ENCODE measurements around the gene NEIL1.
"Not testable (repeated sequence)": the region's sequence is repeated elsewhere in the genome, so short reads cannot be mapped to it uniquely, and the experiment has no call there.

The NEIL1 gene

GRCh38 chr15:75348034-75348561 is 1.3 kb downstream of the NEIL1 start:
- H3K36me3 ChIP-seq (ENCODE audit: control insufficient read depth in 5 of 5, insufficient read depth in 5 of 5, low read length in 5 of 5), result peaks cover 0 to 4% (median 0%) of the 10 kb centered on the region in 5 donors
- no peak overlapping the region for H3K27ac ChIP-seq (ENCODE audit: low read depth, low read length)
- H3K27me3 ChIP-seq (ENCODE audit: control insufficient read depth in 5 of 5, insufficient read depth in 4 of 5, low read length in 5 of 5), result no peaks in the 10 kb centered on the region
- H3K4me1 ChIP-seq (ENCODE audit: control insufficient read depth in 5 of 5, insufficient read depth in 5 of 5, low read length in 5 of 5), result peaks cover 1 to 45% (median 37%) of the 10 kb centered on the region in 5 donors
- H3K9ac ChIP-seq (ENCODE audit: low read length in 5 of 5), result peak overlapping the region in 4 of 5 donors; percentile 80 to 86 (median 83)
- no peaks in the 10 kb centered on the region for H3K9me3 ChIP-seq (ENCODE audit: control insufficient read depth in 5 of 5, low read length in 5 of 5)
- H3K4me3 ChIP-seq (ENCODE audit: low read depth in 1 of 5, low read length in 5 of 5), result peak overlapping the region; percentile 79 to 98 (median 91)

DNA sequence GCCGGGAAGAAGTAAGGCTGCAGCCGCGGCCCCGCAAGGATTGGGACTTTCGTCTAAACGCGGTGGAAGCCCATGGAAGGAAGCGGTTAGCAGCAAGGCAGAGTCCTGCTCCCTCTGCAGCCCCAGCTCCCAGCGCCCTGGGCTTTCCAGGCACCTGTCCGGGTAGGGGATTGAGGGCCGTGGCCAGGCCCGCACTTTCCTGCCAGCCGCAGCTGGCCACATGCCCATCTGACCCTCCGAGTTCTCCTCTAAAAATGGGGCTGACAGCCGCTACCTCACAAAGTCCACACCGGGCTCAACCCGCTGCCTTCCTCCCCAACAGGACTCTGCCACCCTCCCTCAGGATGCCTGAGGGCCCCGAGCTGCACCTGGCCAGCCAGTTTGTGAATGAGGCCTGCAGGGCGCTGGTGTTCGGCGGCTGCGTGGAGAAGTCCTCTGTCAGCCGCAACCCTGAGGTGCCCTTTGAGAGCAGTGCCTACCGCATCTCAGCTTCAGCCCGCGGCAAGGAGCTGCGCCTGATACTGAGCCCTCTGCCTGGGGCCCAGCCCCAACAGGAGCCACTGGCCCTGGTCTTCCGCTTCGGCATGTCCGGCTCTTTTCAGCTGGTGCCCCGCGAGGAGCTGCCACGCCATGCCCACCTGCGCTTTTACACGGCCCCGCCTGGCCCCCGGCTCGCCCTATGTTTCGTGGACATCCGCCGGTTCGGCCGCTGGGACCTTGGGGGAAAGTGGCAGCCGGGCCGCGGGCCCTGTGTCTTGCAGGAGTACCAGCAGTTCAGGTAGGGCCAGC is 1.9 kb downstream of the NEIL1 start:
- Histone ChIP-seq H3K4me3 (ENCODE audit: low read depth in 1 of 5, low read length in 5 of 5) (peak overlapping the region; percentile 79 to 98 (median 91)), H3K4me1 (ENCODE audit: control insufficient read depth in 5 of 5, insufficient read depth in 5 of 5, low read length in 5 of 5) (peaks cover 1 to 42% (median 37%) of the 10 kb centered on the region in 5 donors), H3K27ac (ENCODE audit: low read depth, low read length) (no peak overlapping the region), H3K36me3 (ENCODE audit: control insufficient read depth in 5 of 5, insufficient read depth in 5 of 5, low read length in 5 of 5) (peaks cover 0 to 8% (median 2%) of the 10 kb centered on the region in 5 donors), H3K9me3 (ENCODE audit: control insufficient read depth in 5 of 5, low read length in 5 of 5) (no peaks in the 10 kb centered on the region), H3K27me3 (ENCODE audit: control insufficient read depth in 5 of 5, insufficient read depth in 4 of 5, low read length in 5 of 5) (no peaks in the 10 kb centered on the region), H3K9ac (ENCODE audit: low read length in 5 of 5) (peak overlapping the region in 4 of 5 donors; percentile 80 to 86 (median 83))

DNA sequence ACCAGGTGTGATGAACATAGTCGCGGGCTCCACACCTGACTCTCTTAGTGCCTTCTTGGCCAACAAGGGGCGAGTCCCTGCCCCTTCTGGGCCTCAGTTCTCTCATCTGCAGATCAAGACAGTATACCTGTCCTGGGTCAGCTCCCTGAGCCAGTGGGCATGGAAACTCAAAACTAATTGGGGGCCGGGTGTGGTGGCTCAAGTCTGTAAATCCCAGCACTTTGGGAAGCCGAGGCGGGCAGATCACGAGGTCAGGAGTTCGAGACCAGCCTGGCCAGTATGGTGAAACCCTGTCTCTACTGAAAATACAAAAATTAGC is 2.5 kb downstream of the NEIL1 start:
- not testable (repeated sequence) for H3K27me3 ChIP-seq (ENCODE audit: control insufficient read depth in 5 of 5, insufficient read depth in 4 of 5, low read length in 5 of 5); H3K9ac ChIP-seq (ENCODE audit: low read length in 5 of 5); H3K27ac ChIP-seq (ENCODE audit: low read depth, low read length); H3K4me3 ChIP-seq (ENCODE audit: low read depth in 1 of 5, low read length in 5 of 5); H3K9me3 ChIP-seq (ENCODE audit: control insufficient read depth in 5 of 5, low read length in 5 of 5)
- Histone ChIP-seq H3K36me3 (ENCODE audit: control insufficient read depth in 5 of 5, insufficient read depth in 5 of 5, low read length in 5 of 5) (peaks cover 0 to 12% (median 7%) of the 10 kb centered on the region in 5 donors), H3K4me1 (ENCODE audit: control insufficient read depth in 5 of 5, insufficient read depth in 5 of 5, low read length in 5 of 5) (peaks cover 1 to 39% (median 37%) of the 10 kb centered on the region in 5 donors)

GRCh38 chr15:75349851-75350588 is 3.2 kb downstream of the NEIL1 start:
- Histone ChIP-seq H3K27me3 (ENCODE audit: control insufficient read depth in 5 of 5, insufficient read depth in 4 of 5, low read length in 5 of 5) (no peaks in the 10 kb centered on the region), H3K36me3 (ENCODE audit: control insufficient read depth in 5 of 5, insufficient read depth in 5 of 5, low read length in 5 of 5) (peaks cover 0 to 17% (median 14%) of the 10 kb centered on the region in 5 donors), H3K4me1 (ENCODE audit: control insufficient read depth in 5 of 5, insufficient read depth in 5 of 5, low read length in 5 of 5) (peaks cover 1 to 39% (median 37%) of the 10 kb centered on the region in 5 donors), H3K27ac (ENCODE audit: low read depth, low read length) (no peak overlapping the region), H3K4me3 (ENCODE audit: low read depth in 1 of 5, low read length in 5 of 5) (no peak overlapping the region), H3K9ac (ENCODE audit: low read length in 5 of 5) (no peak overlapping the region), H3K9me3 (ENCODE audit: control insufficient read depth in 5 of 5, low read length in 5 of 5) (no peaks in the 10 kb centered on the region)

GRCh38 chr15:75350601-75351361 is 3.9 kb downstream of the NEIL1 start:
- Histone ChIP-seq H3K27ac (ENCODE audit: low read depth, low read length) (no peak overlapping the region), H3K9me3 (ENCODE audit: control insufficient read depth in 5 of 5, low read length in 5 of 5) (no peaks in the 10 kb centered on the region), H3K4me1 (ENCODE audit: control insufficient read depth in 5 of 5, insufficient read depth in 5 of 5, low read length in 5 of 5) (peaks cover 1 to 39% (median 37%) of the 10 kb centered on the region in 5 donors), H3K9ac (ENCODE audit: low read length in 5 of 5) (no peak overlapping the region), H3K4me3 (ENCODE audit: low read depth in 1 of 5, low read length in 5 of 5) (no peak overlapping the region), H3K27me3 (ENCODE audit: control insufficient read depth in 5 of 5, insufficient read depth in 4 of 5, low read length in 5 of 5) (no peaks in the 10 kb centered on the region), H3K36me3 (ENCODE audit: control insufficient read depth in 5 of 5, insufficient read depth in 5 of 5, low read length in 5 of 5) (peaks cover 0 to 24% (median 21%) of the 10 kb centered on the region in 5 donors)

DNA sequence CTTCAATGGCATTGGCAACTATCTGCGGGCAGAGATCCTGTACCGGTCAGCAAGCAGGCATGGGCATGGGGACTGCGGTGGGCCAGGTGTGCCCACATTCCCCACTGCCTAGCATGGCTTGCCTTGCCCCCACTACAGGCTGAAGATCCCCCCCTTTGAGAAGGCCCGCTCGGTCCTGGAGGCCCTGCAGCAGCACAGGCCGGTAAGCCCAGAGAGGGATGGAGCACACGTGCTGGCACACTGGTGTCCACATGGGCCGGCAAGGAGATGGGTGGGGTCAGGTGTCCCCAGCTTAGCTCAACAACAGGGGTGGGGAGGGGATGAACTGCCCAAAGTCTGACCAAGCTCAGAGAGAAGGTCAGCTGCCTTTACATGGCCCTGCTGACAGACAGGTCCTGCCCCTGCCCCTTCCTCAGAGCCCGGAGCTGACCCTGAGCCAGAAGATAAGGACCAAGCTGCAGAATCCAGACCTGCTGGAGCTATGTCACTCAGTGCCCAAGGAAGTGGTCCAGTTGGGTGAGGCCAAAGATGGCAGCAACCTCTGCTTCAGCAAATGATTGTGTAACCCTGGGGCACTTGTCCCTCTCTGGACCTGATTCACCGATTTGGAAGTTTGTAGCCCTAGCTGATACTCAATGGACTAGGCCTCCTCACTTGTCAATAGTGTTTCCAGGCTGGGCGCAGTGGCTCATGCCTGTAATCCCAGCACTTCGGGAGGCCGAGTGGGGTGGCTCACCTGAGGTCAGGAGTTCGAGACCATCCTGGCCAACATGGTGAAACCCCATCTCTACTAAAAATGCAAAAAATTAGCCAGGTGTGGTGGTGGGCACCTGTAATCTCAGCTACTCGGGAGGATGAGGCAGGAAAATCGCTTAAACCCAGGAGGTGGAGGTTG is 5.6 kb downstream of the NEIL1 start:
- Histone ChIP-seq H3K27ac (ENCODE audit: low read depth, low read length) (no peak overlapping the region), H3K9me3 (ENCODE audit: control insufficient read depth in 5 of 5, low read length in 5 of 5) (no peaks in the 10 kb centered on the region), H3K4me3 (ENCODE audit: low read depth in 1 of 5, low read length in 5 of 5) (no peak overlapping the region), H3K4me1 (ENCODE audit: control insufficient read depth in 5 of 5, insufficient read depth in 5 of 5, low read length in 5 of 5) (peaks cover 1 to 30% (median 28%) of the 10 kb centered on the region in 5 donors), H3K9ac (ENCODE audit: low read length in 5 of 5) (no peak overlapping the region), H3K36me3 (ENCODE audit: control insufficient read depth in 5 of 5, insufficient read depth in 5 of 5, low read length in 5 of 5) (peaks cover 0 to 38% (median 35%) of the 10 kb centered on the region in 5 donors), H3K27me3 (ENCODE audit: control insufficient read depth in 5 of 5, insufficient read depth in 4 of 5, low read length in 5 of 5) (no peaks in the 10 kb centered on the region)

DNA sequence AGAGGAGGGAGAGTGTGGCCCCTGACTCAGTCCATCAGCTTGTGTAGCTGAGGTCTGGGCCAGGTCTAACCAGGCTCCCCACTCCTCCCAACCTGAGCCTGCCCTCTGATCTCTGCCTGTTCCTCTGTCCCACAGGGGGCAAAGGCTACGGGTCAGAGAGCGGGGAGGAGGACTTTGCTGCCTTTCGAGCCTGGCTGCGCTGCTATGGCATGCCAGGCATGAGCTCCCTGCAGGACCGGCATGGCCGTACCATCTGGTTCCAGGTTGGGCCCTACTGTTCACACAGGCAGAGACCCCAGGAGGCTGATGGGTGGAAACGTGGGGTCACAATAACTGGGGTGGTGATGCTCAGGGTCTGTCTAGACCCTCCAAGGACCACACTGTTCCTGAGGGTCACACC is 6.8 kb downstream of the NEIL1 start:
- no peak overlapping the region for H3K9ac ChIP-seq (ENCODE audit: low read length in 5 of 5)
- H3K4me1 ChIP-seq (ENCODE audit: control insufficient read depth in 5 of 5, insufficient read depth in 5 of 5, low read length in 5 of 5), result peaks cover 0 to 21% (median 16%) of the 10 kb centered on the region in 5 donors
- H3K9me3 ChIP-seq (ENCODE audit: control insufficient read depth in 5 of 5, low read length in 5 of 5), result no peaks in the 10 kb centered on the region
- no peak overlapping the region for H3K27ac ChIP-seq (ENCODE audit: low read depth, low read length)
- H3K36me3 ChIP-seq (ENCODE audit: control insufficient read depth in 5 of 5, insufficient read depth in 5 of 5, low read length in 5 of 5), result peaks cover 0 to 47% (median 43%) of the 10 kb centered on the region in 5 donors
- H3K27me3 ChIP-seq (ENCODE audit: control insufficient read depth in 5 of 5, insufficient read depth in 4 of 5, low read length in 5 of 5), result no peaks in the 10 kb centered on the region
- no peak overlapping the region for H3K4me3 ChIP-seq (ENCODE audit: low read depth in 1 of 5, low read length in 5 of 5)

DNA sequence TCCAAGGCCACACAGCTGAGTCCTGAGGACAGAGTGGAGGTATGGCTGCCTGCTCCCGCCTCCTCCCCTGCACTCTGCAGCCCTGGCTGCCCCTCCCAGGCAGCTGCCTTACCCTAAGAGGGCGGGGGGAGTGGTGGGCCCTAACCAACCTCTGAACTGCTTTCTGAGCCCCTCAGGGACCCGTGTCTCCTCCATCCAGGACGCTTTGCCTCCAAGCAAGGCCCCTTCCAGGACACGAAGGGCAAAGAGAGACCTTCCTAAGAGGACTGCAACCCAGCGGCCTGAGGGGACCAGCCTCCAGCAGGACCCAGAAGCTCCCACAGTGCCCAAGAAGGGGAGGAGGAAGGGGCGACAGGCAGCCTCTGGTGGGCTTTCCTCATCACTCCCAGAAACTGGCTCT is 7.6 kb downstream of the NEIL1 start:
- Histone ChIP-seq H3K27me3 (ENCODE audit: control insufficient read depth in 5 of 5, insufficient read depth in 4 of 5, low read length in 5 of 5) (no peaks in the 10 kb centered on the region), H3K4me1 (ENCODE audit: control insufficient read depth in 5 of 5, insufficient read depth in 5 of 5, low read length in 5 of 5) (peaks cover 0 to 14% (median 10%) of the 10 kb centered on the region in 5 donors), H3K9ac (ENCODE audit: low read length in 5 of 5) (no peak overlapping the region), H3K9me3 (ENCODE audit: control insufficient read depth in 5 of 5, low read length in 5 of 5) (no peaks in the 10 kb centered on the region), H3K4me3 (ENCODE audit: low read depth in 1 of 5, low read length in 5 of 5) (no peak overlapping the region), H3K27ac (ENCODE audit: low read depth, low read length) (no peak overlapping the region), H3K36me3 (ENCODE audit: control insufficient read depth in 5 of 5, insufficient read depth in 5 of 5, low read length in 5 of 5) (peaks cover 0 to 56% (median 51%) of the 10 kb centered on the region in 5 donors)

DNA sequence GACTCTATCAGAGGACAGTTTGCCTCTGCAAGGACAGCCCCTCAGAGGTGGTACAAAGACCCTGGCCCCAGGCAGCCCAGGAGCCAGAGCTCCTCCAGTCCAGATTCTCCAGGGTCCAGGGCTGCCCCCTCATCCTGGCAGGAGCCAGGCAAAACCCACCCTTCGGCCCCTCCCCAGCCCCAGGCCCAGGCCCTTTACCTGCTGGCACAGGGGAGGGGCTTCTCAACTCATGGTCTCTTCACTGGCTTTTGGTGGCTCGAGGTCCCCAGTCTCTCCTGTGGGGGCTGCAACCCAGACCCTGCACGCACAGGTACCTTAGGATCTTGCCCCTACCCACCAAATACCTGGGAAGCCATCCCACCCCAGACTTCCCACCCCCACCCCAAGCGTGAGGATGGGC is 8.5 kb downstream of the NEIL1 start:
- Histone ChIP-seq H3K27me3 (ENCODE audit: control insufficient read depth in 5 of 5, insufficient read depth in 4 of 5, low read length in 5 of 5) (no peaks in the 10 kb centered on the region), H3K4me1 (ENCODE audit: control insufficient read depth in 5 of 5, insufficient read depth in 5 of 5, low read length in 5 of 5) (peaks cover 0 to 7% (median 3%) of the 10 kb centered on the region in 5 donors), H3K36me3 (ENCODE audit: control insufficient read depth in 5 of 5, insufficient read depth in 5 of 5, low read length in 5 of 5) (peaks cover 0 to 65% (median 61%) of the 10 kb centered on the region in 5 donors), H3K9me3 (ENCODE audit: control insufficient read depth in 5 of 5, low read length in 5 of 5) (no peaks in the 10 kb centered on the region), H3K9ac (ENCODE audit: low read length in 5 of 5) (no peak overlapping the region), H3K4me3 (ENCODE audit: low read depth in 1 of 5, low read length in 5 of 5) (no peak overlapping the region), H3K27ac (ENCODE audit: low read depth, low read length) (no peak overlapping the region)
